ENCODE measurements around the gene VRK1.
"Not testable (repeated sequence)": the region's sequence is repeated elsewhere in the genome, so short reads cannot be mapped to it uniquely, and the experiment has no call there.

The VRK1 gene

GRCh38 chr14:96867634-96868033 lies 70.5 kb downstream of the VRK1 start:
- DNase-seq, result no peak
- intact Hi-C loops (cut with DNase I), result no loop called here

GRCh38 chr14:96874127-96874526 lies 76.9 kb downstream of the VRK1 start:
- no peak for DNase-seq
- intact Hi-C loops (cut with DNase I), result no loop called here

- no peak for DNase-seq
- intact Hi-C loops (cut with DNase I), result no loop called here
Observed at GRCh38 chr14:96876747-96877146, 79.6 kb downstream of the VRK1 start.

GRCh38 chr14:96881713-96882112 lies 84.5 kb downstream of the VRK1 start:
- intact Hi-C loops (cut with DNase I), result no loop called here
- no peak for DNase-seq

- DNase-seq; intact Hi-C loops (cut with DNase I): not testable (repeated sequence)
Observed at GRCh38 chr14:96883974-96884373, 86.8 kb downstream of the VRK1 start.

- no peak for DNase-seq
- intact Hi-C loops (cut with DNase I), result no loop called here
Observed at GRCh38 chr14:96888158-96888557, 91.0 kb downstream of the VRK1 start.

- intact Hi-C loops (cut with DNase I), result no loop called here
- no peak for DNase-seq
Observed at GRCh38 chr14:96888593-96888992, 91.4 kb downstream of the VRK1 start.

GRCh38 chr14:96889091-96889490 lies 91.9 kb downstream of the VRK1 start:
- no peak for DNase-seq
- intact Hi-C loops (cut with DNase I), result no loop called here

- no peak for DNase-seq
- intact Hi-C loops (cut with DNase I), result no loop called here
Observed at GRCh38 chr14:96893966-96894622, 96.9 kb downstream of the VRK1 start.

- intact Hi-C loops (cut with DNase I), result no loop called here
Observed at GRCh38 chr14:96894966-96895365, 97.8 kb downstream of the VRK1 start.

GRCh38 chr14:96895658-96896271 lies 98.6 kb downstream of the VRK1 start:
- intact Hi-C loops (cut with DNase I), result no loop called here
- DNase-seq, result no peak

More at GRCh38 chr14:96894966-96895365, 97.8 kb downstream of the VRK1 start:
- no peak for DNase-seq

GRCh38 chr14:96897184-96897583 lies 100.0 kb downstream of the VRK1 start:
- intact Hi-C loops (cut with DNase I), result no loop called here
- DNase-seq, result no peak

- no peak for DNase-seq
- intact Hi-C loops (cut with DNase I), result no loop called here
Observed at GRCh38 chr14:96901227-96901626, 104.0 kb downstream of the VRK1 start.

- no peak for DNase-seq
- intact Hi-C loops (cut with DNase I), result no loop called here
Observed at GRCh38 chr14:96902004-96902403, 104.8 kb downstream of the VRK1 start.

- intact Hi-C loops (cut with DNase I), result no loop called here
- DNase-seq, result no peak
Observed at GRCh38 chr14:96903444-96904023, 106.4 kb downstream of the VRK1 start.

GRCh38 chr14:96904201-96904600 lies 107.0 kb downstream of the VRK1 start:
- intact Hi-C loops (cut with DNase I), result no loop called here
- no peak for DNase-seq

- intact Hi-C loops (cut with DNase I), result no loop called here
- DNase-seq, result no peak
Observed at GRCh38 chr14:96905065-96905464, 107.9 kb downstream of the VRK1 start.

GRCh38 chr14:96905825-96906224 lies 108.6 kb downstream of the VRK1 start:
- no peak for DNase-seq
- intact Hi-C loops (cut with DNase I), result no loop called here

- DNase-seq, result no peak
- intact Hi-C loops (cut with DNase I), result no loop called here
Observed at GRCh38 chr14:96906434-96906833, 109.3 kb downstream of the VRK1 start.

- DNase-seq, result no peak
- intact Hi-C loops (cut with DNase I), result no loop called here
Observed at GRCh38 chr14:96909841-96910364, 112.7 kb downstream of the VRK1 start.

GRCh38 chr14:96911499-96912149 lies 114.4 kb downstream of the VRK1 start:
- intact Hi-C loops (cut with DNase I), result no loop called here
- no peak for DNase-seq
